Measurements from ENCODE around the gene SEL1L3.
"Not testable (repeated sequence)": the region's sequence is repeated elsewhere in the genome, so short reads cannot be mapped to it uniquely, and the experiment has no call there.

Gene SEL1L3

GRCh38 chr4:25879587-25879986, 16.8 kb upstream of the SEL1L3 start:
- no peak for DNase-seq (ENCODE audit: low spot score)

- DNase-seq (ENCODE audit: low spot score): no peak
These were observed 16.4 kb upstream of the SEL1L3 start for GRCh38 chr4:25879091-25879584.

- no peak for DNase-seq (ENCODE audit: low spot score)
These were observed 15.9 kb upstream of the SEL1L3 start for GRCh38 chr4:25878676-25879075.

GRCh38 chr4:25875281-25875745, 12.5 kb upstream of the SEL1L3 start:
- no peak for DNase-seq (ENCODE audit: low spot score)

GRCh38 chr4:25874655-25875054, 11.9 kb upstream of the SEL1L3 start:
- no peak for DNase-seq (ENCODE audit: low spot score)

- no peak for DNase-seq (ENCODE audit: low spot score)
These were observed 10.9 kb upstream of the SEL1L3 start for GRCh38 chr4:25873632-25874129.

- DNase-seq (ENCODE audit: low spot score): no peak
These were observed 10.3 kb upstream of the SEL1L3 start for GRCh38 chr4:25872851-25873631.

- DNase-seq (ENCODE audit: low spot score): no peak
These were observed 7.3 kb upstream of the SEL1L3 start for GRCh38 chr4:25870081-25870480.

GRCh38 chr4:25867781-25868294, 5.0 kb upstream of the SEL1L3 start:
- no peak for DNase-seq (ENCODE audit: low spot score)

GRCh38 chr4:25866401-25866800, 3.6 kb upstream of the SEL1L3 start:
- not testable (repeated sequence) for DNase-seq (ENCODE audit: low spot score)

- no peak for DNase-seq (ENCODE audit: low spot score)
These were observed 2.8 kb upstream of the SEL1L3 start for GRCh38 chr4:25865586-25865985.

- DNase-seq (ENCODE audit: low spot score): no peak
These were observed 1.1 kb upstream of the SEL1L3 start for GRCh38 chr4:25863831-25864418.

GRCh38 chr4:25863347-25863784, 578 bp upstream of the SEL1L3 start:
- no peak for DNase-seq (ENCODE audit: low spot score)

GRCh38 chr4:25861951-25862410, 807 bp downstream of the SEL1L3 start:
- DNase-seq (ENCODE audit: low spot score): peak; percentile 48

- no peak for DNase-seq (ENCODE audit: low spot score)
These were observed 1.4 kb downstream of the SEL1L3 start for GRCh38 chr4:25861280-25861950.

- no peak for DNase-seq (ENCODE audit: low spot score)
These were observed 2.1 kb downstream of the SEL1L3 start for GRCh38 chr4:25860586-25861279.

GRCh38 chr4:25859429-25860148, 3.2 kb downstream of the SEL1L3 start:
- no peak for DNase-seq (ENCODE audit: low spot score)

GRCh38 chr4:25857851-25858400, 4.9 kb downstream of the SEL1L3 start:
- no peak for DNase-seq (ENCODE audit: low spot score)

- no peak for DNase-seq (ENCODE audit: low spot score)
These were observed 5.4 kb downstream of the SEL1L3 start for GRCh38 chr4:25857403-25857802.

GRCh38 chr4:25856756-25857155, 6.0 kb downstream of the SEL1L3 start:
- DNase-seq (ENCODE audit: low spot score): peak; percentile 37

- DNase-seq (ENCODE audit: low spot score): no peak
These were observed 10.7 kb downstream of the SEL1L3 start for GRCh38 chr4:25852103-25852502.

Measured in GM03348 (cell line).